Measurements from ENCODE around the gene AMACR. TPM values are rescaled to one million over a fixed set of nuclear protein-coding genes. Genes with fewer than 3 reads are reported as not detected.
"Not testable (repeated sequence)": the region's sequence is repeated elsewhere in the genome, so short reads cannot be mapped to it uniquely, and the experiment has no call there.

AMACR gene
- total and polyA plus RNA-seq, 2 of the 8 experiments (the other 6 are each of a cell fraction or from before 2014, with no cell fraction given) = 9.1 to 12.6 TPM

GRCh38 chr5:33952175-33952574 is 55.7 kb downstream of the AMACR start:
- H3K23ac ChIP-seq (ENCODE audit: insufficient read length); H3K9me3 ChIP-seq (ENCODE audit: insufficient read depth in 2 of 2, low read depth in 1 of 2, low read length in 1 of 2); POLR2A ChIA-PET (ENCODE audit: partially characterized antibody); H3K23me2 ChIP-seq (ENCODE audit: low read depth, low read length); DNase-seq (ENCODE audit: low read depth in 1 of 2, low spot score in 2 of 2); H3K4me2 ChIP-seq (ENCODE audit: insufficient read depth in 1 of 2, low read depth in 2 of 2, low read length in 2 of 2); H2BK15ac ChIP-seq (ENCODE audit: low read length); H3K14ac ChIP-seq (ENCODE audit: insufficient read length); H3K79me1 ChIP-seq (ENCODE audit: low read depth, low read length); H4K91ac ChIP-seq (replicated peaks; ENCODE audit: insufficient read length, low read length); H2AK5ac ChIP-seq (ENCODE audit: low read depth, low read length); H3K18ac ChIP-seq (ENCODE audit: extremely low read depth, low read length); H3K36me3 ChIP-seq (ENCODE audit: control insufficient read depth in 2 of 4, insufficient read depth in 4 of 4, low read length in 3 of 4); H4K20me1 ChIP-seq (replicated peaks in 1 of 2; ENCODE audit: control insufficient read depth in 1 of 2, insufficient read depth in 2 of 2, low read length in 2 of 2); H3K79me2 ChIP-seq (ENCODE audit: control insufficient read depth in 1 of 2, insufficient read depth in 2 of 2, low read length in 2 of 2); H3K4me3 ChIP-seq (ENCODE audit: extremely low read depth in 1 of 4, insufficient read depth in 2 of 4, low read depth in 3 of 4, low read length in 4 of 4); H4K8ac ChIP-seq (ENCODE audit: extremely low read depth, insufficient read depth, low read length); H2BK120ac ChIP-seq (replicated peaks; ENCODE audit: low read depth, low read length); H2BK12ac ChIP-seq (ENCODE audit: low read depth, low read length); H4K5ac ChIP-seq (ENCODE audit: insufficient read length, low read depth, low read length); H3K27ac ChIP-seq (ENCODE audit: low read depth, low read length); H3K27me3 ChIP-seq (replicated peaks in 1 of 4; ENCODE audit: control insufficient read depth in 3 of 4, extremely low read depth in 1 of 4, insufficient read depth in 3 of 4, low read length in 3 of 4); H3K4ac ChIP-seq (replicated peaks; ENCODE audit: insufficient read length, low read depth, low read length); H3K4me1 ChIP-seq (replicated peaks in 1 of 4; ENCODE audit: control insufficient read depth in 3 of 4, insufficient read depth in 4 of 4, low read length in 3 of 4); FAIRE-seq; H3K9ac ChIP-seq (replicated peaks in 1 of 4; ENCODE audit: extremely low read depth in 1 of 4, low read depth in 3 of 4, low read length in 3 of 4); H2BK5ac ChIP-seq (ENCODE audit: low read depth, low read length); H2AFZ ChIP-seq (ENCODE audit: low read length); H3K56ac ChIP-seq (replicated peaks; ENCODE audit: insufficient read length, low read depth, low read length); H2BK20ac ChIP-seq (ENCODE audit: low read length): not testable (repeated sequence)
- CTCF ChIA-PET (ENCODE audit: partially characterized antibody) = interaction anchor here (1.6 kb wide), 1 partner anchor 18 kb away, joined by 12 read pairs; no protein-coding TSS in a partner anchor
- WGBS, 2 experiments (ENCODE audit: extremely low coverage in 1 of 2, insufficient coverage in 1 of 2, insufficient read length in 1 of 2, insufficient replicate concordance in 2 of 2, low coverage in 1 of 2, low lambda C conversion rate in 2 of 2, missing lambda C conversion rate in 1 of 2) = 77% methylated on average over 5 of the region's 5 CpGs; no CpG with 5 or more reads in 1 of the 2 experiments

All from H1 (cell line).